SKM-1 (cell line): ENCODE results near the gene UMAD1.
"Not testable (repeated sequence)": the region's sequence is repeated elsewhere in the genome, so short reads cannot be mapped to it uniquely, and the experiment has no call there.

ENCODE experiments used
- DNase-seq: peaks from one replicate; lab custom pipeline; 2025; ENCODE audit not compliant: unreplicated experiment; lab: John Stamatoyannopoulos, UW

UMAD1 gene

GRCh38 chr7:7795630-7796121 lies 155.1 kb downstream of the UMAD1 start:
- no peak for DNase-seq

DNA sequence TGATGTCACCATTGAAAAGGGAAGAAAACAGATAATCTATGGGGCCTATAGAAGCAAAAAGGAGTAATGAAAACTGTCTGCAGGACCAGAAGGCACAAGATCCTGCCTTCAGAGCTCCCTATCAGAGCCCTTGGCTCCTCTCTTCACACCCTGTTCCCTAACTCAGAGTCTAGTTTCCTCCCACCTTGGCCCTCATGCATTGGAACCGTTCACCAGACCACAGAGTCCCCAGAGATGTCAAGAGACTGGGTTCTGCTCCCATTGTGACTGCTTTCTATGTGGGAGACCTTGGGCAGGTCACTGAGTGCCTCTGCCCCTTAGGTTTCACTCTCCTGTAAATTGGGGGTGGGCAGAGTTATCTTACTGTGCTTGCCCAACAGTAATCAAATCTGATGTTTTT lies 158.0 kb downstream of the UMAD1 start:
- no peak for DNase-seq

GRCh38 chr7:7799138-7799537 lies 158.6 kb downstream of the UMAD1 start:
- no peak for DNase-seq

- DNase-seq, result no peak
These were observed 162.0 kb downstream of the UMAD1 start for GRCh38 chr7:7802531-7802930.

GRCh38 chr7:7803715-7804178 lies 163.2 kb downstream of the UMAD1 start:
- DNase-seq, result no peak

DNA sequence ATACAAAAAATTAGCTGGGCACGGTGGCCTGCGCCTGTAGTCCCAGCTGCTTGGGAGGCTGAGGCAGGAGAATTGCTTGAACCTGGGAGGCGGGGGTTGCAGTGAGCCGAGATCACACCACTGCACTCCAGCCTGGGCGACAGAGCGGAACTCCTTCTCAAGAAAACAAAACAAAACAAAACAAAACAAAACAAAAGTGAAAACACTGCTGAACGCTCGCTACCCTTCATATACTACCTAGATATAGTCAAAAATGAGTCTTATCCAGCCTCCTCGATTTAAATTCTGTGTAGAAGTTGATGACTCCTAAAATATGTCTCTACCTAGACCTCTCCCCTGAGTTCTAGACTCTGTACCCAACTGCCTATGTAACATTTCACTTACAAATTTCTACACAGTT lies 164.3 kb downstream of the UMAD1 start:
- DNase-seq, result not testable (repeated sequence)

DNA sequence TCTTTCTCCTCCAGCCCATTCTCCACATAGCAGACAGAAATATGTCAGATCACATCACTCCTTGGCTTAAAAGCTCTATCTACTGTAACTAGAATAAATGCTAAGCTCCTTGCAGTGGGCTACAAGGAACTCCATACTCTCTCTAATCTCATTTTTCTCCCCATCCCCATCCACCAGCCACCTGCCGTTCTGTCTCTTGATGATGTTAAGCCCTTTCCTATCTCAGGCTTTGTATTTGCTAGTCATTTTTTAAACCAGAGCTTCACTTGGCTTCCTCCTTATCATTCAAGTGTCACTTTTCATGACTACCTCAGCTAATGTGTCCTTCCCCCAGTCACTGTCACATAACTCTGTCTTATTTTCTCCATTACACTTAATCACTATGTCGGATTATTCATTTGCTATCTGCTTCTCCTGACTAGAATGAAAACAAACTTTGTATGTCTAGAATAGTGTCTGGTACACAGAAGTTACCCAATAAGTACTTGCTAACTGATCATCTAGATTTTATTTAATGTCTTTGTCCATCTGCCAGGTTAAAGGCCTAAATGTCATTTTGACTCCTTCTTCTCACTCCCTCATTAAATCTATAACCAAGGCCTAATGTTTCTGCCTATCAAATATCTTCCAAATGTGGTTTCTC lies 165.1 kb downstream of the UMAD1 start:
- DNase-seq, result no peak

GRCh38 chr7:7808156-7808555 lies 167.6 kb downstream of the UMAD1 start:
- DNase-seq, result no peak

GRCh38 chr7:7808626-7809025 lies 168.1 kb downstream of the UMAD1 start:
- DNase-seq, result no peak

DNA sequence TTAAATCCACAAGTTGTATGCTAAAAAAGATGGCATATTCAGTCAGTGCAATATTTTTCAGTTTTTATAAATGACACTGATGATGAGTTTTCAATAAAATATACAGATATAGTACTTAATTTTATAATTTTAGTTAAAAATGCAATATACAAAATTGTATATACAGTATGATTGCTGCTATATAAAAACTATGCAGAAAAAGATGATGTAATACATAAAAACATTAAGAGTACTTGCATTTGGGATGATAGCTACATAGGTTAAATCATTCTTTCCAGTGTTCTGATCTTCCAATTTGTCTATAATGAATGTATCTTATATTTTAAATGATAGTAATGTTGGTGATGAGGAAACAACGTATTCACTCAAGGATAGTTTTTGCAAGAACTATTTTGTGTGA lies 169.8 kb downstream of the UMAD1 start:
- no peak for DNase-seq

GRCh38 chr7:7810826-7811225 lies 170.3 kb downstream of the UMAD1 start:
- DNase-seq, result no peak

- DNase-seq, result no peak
These were observed 171.6 kb downstream of the UMAD1 start for GRCh38 chr7:7812112-7812511.

DNA sequence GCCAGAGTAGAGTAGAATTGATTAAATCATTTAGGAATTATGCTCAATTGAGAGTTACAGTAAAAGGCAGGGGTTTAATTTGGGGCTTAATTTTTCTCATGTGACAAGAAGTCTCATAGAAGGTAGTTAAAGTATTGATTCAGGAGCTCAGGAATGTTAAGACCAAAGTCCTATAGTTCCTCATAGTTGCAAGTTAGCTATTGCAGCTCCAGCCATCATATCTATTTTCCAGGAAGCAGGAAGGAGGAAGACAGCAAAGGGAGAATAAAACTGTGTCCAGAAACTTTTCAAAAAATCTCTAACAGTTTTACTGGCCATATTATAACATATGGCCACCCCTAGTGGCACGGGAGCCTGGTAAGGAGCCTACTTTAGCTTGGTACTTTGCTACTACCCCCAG lies 174.8 kb downstream of the UMAD1 start:
- DNase-seq, result no peak

DNA sequence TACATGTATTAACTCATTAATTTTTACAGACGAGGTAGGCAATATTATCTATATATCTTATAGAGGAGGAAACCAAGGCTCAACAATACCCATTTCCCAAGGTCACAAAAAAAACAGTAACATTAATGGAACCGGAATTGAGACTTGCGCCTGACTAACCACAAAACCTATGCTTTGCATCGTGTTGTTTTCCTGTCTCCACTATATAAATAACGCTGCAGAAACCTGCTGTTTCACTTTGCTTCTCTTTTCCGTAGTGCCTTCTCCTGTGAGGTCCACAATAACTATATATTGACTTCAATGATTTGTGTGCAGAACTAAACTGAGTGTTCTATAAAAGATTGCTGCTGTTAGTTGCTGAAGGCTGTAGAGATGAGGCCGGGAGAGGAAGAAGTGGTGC lies 175.5 kb downstream of the UMAD1 start:
- DNase-seq, result no peak

DNA sequence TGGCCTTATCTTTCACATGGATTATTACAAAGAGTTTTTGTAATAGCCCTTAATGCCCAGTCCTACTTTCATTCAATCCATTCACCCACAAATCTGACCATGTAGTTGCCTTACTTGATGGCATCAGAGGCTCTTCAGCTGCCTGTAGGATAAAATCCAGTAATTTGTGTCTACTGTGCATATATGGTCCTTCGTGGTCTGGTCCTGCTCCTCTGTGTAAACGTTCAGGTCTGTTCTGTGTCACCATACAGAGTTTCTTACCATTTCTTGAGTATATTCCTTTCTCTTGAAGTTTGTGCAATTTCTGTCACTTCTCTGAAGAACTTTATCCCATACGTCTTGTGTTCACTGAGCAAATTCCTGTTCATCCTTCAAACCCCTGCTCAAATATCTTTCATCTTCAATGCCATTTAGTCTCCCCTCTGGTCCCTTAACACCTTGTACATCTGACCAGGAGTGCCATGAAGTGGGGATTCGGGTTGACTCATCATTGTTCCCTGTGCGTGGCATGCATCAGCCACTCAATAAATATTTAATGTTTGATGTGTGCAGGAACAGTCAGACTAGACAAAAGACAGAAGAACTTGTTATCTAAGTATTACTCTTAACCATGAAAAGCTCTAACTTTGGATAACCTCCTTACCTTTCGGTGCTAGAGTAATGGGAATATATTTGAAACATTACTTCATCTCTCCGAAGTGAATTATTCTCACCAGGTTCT lies 176.4 kb downstream of the UMAD1 start:
- no peak for DNase-seq

DNA sequence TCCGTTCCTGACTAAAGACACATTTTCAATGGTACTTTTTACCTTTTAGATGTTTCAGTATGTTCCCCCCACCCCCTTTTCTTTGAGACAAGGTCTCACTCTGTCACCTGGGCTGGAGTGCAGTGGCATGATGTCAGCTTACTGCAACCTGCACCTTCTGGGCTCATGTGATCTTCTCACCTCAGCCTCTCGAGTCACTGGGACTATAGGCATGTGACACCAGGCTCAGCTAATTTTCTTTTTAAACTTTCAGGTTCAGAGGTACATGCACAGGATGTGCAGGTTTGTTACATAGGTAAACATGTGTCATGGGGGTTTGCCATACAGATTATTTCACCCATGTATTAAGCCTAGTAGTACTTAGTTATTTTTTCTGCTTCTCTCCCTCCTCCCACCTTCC lies 177.2 kb downstream of the UMAD1 start:
- no peak for DNase-seq

DNA sequence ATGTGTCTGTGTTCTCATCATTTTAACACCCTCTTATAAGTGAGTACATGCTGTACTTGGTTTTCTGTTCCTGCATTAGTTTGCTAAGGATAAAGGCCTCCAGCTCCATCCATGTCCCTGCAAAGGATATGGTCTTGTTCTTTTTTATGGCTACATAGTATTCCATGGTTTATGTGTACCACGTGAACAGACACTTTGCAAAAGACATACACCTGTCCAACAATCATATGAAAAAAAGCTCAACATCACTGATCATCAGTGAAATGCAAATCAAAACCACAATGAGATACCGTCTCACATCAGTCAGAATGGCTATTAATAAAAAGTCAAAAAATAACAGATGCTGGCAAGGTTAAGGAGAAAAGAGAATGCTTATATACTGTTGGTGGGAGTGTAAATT lies 177.6 kb downstream of the UMAD1 start:
- not testable (repeated sequence) for DNase-seq

- no peak for DNase-seq
These were observed 179.1 kb downstream of the UMAD1 start for GRCh38 chr7:7819442-7820247.

- no peak for DNase-seq
These were observed 179.9 kb downstream of the UMAD1 start for GRCh38 chr7:7820409-7820808.

- DNase-seq, result no peak
These were observed 180.4 kb downstream of the UMAD1 start for GRCh38 chr7:7820939-7821338.

GRCh38 chr7:7821517-7821916 lies 181.0 kb downstream of the UMAD1 start:
- DNase-seq, result no peak

- DNase-seq, result not testable (repeated sequence)
These were observed 184.7 kb downstream of the UMAD1 start for GRCh38 chr7:7825294-7825693.
